ENCODE results near the gene MEAK7. TPM values are rescaled to one million over a fixed set of nuclear protein-coding genes. Genes with fewer than 3 reads are reported as not detected.

Gene MEAK7
- total RNA-seq, 2 experiments from 2014 or later = 62.3 to 72.4 TPM

DNA sequence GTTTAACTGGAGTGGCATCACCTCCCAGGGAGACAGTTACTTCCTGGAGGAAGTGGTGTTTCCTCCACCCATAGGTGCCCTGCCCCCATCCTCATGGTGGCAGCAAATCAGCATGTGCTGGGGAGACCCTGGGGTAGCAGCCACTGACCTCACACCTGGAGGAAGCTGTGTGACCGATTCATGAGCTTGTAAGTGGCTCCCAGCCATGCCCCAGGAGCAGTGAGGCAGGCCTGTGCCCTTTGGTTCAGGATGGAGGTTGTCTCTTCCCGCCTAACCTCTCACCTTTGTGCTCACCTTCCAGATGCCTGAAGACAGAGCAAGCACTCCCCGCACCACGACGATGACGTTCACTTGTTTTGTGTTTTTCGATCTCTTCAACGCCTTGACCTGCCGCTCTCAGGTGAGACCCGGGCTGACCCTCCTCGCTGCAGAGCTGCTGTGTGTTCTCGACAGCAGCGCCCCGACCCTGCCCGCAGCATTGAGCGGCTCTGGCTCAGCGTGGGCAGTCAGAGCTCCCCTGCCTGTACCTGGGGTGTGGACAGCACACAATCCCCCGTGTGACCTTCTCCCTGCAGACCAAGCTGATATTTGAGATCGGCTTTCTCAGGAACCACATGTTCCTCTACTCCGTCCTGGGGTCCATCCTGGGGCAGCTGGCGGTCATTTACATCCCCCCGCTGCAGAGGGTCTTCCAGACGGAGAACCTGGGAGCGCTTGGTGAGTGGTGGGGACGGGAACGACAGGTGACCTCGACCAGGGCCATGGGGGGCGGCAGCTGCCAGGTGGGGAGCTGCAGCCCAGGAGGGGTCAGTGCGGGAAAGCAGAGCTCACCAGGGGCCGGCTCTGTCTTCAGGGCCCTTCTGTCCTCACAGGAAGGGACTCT is 42.8 kb downstream of the MEAK7 start:
- ChIA-PET POLR2A (no interaction called here), CTCF (no interaction called here)
- H3K9me3 Mint-ChIP-seq (ENCODE audit: insufficient read depth) = peaks cover 6% of the 10 kb centered on the region
- H3K27ac Mint-ChIP-seq = no peak overlapping the region
- no peak overlapping the region for H3K4me3 Mint-ChIP-seq
- ATAC-seq (no peak), DNase-seq (no peak)
- peaks cover 5% of the 10 kb centered on the region for H3K4me1 Mint-ChIP-seq (ENCODE audit: low read depth)
- H3K36me3 Mint-ChIP-seq (ENCODE audit: low read depth) = peaks cover 57% of the 10 kb centered on the region
- no peaks in the 10 kb centered on the region for H3K27me3 Mint-ChIP-seq (ENCODE audit: low read depth)

DNA sequence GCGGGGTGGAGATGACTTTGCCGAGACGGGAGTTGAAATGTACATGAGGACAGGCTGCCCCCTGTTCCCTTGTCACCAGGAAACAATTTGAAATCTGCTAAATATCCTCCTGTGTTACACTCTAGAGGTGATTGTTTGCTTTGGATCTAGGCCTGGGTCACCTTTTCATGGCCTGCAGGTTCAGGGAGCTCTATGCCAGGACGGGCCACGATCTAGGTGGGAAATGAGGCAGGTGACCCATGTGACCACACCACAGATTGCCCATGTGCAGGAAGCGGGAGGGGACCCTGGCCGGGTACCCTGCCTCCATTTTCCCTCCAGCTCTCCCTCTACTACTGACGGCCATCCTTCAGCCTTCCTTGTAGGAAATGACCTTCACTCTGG is 43.4 kb downstream of the MEAK7 start:
- no peak for DNase-seq
- H3K27ac Mint-ChIP-seq = peak overlapping the region; percentile 54
- H3K9me3 Mint-ChIP-seq (ENCODE audit: insufficient read depth) = peaks cover under 1% of the 10 kb centered on the region
- no peak for ATAC-seq
- no peaks in the 10 kb centered on the region for H3K27me3 Mint-ChIP-seq (ENCODE audit: low read depth)
- H3K4me1 Mint-ChIP-seq (ENCODE audit: low read depth) = peaks cover 5% of the 10 kb centered on the region
- no peak overlapping the region for H3K4me3 Mint-ChIP-seq
- POLR2A ChIA-PET = no interaction called here
- CTCF ChIA-PET = interaction anchor here (1.0 kb wide), 1 partner anchor 23 kb away, joined by 3 read pairs; no protein-coding TSS in a partner anchor
- peaks cover 51% of the 10 kb centered on the region for H3K36me3 Mint-ChIP-seq (ENCODE audit: low read depth)

DNA sequence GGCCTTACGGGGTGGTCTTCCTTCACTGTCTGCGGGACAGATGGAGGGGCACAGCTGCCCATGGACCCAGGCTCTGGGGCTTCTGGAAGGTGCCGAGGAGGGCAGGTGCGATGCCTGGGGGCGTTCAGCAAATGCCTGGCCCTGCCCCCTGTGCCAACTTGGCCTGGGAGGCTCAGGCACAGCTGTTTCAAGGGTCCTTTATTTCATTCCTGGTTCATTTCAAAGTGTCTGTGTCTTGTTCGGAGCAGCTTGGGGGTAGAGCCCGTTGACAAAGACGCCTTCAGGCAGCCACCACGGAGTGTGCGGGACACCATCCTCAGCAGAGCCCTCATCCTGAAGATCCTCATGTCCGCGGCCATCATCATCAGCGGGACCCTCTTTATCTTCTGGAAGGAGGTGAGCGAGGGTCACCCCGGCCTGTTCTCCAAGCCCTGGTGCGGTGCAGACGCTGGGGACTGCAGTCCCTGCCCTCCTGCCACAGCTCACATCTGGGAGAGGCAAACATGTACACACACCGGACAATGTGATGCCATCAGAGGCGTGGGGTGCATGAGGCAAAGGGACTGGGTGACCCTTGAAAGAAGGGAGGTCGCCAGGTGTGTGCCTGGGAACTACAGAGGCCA is 43.9 kb downstream of the MEAK7 start:
- peak overlapping the region; percentile 54 for H3K27ac Mint-ChIP-seq
- CTCF ChIA-PET = interaction anchor here (1.0 kb wide), 1 partner anchor 23 kb away, joined by 3 read pairs; no protein-coding TSS in a partner anchor

DNA sequence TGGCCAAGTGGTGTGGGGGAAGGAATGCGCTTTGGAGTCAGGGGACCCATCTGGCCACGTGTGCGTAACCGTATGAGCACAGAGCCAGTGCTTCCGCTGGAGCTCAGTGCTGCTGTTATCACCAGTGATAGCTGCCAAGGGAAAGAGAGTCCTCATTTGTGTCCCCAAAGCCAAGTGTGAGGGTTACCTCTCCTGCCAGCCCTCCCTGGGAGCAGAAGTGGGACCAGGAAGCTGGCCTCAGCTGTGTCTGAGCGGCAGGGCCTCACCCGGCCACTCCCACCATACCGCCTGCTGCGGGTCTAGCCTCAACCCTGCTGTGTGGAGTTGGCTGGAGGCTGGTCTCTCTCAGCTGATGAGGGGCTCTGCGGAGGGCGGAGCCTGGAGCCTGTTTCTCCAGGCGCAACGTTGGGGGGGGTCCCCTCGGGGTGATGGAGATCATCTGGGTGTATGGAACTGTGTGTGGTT is 44.5 kb downstream of the MEAK7 start:
- Mint-ChIP-seq H3K36me3 (ENCODE audit: low read depth) (peaks cover 44% of the 10 kb centered on the region), H3K27me3 (ENCODE audit: low read depth) (no peaks in the 10 kb centered on the region), H3K27ac (no peak overlapping the region), H3K9me3 (ENCODE audit: insufficient read depth) (no peaks in the 10 kb centered on the region), H3K4me1 (ENCODE audit: low read depth) (peaks cover 5% of the 10 kb centered on the region), H3K4me3 (no peak overlapping the region)
- CTCF ChIA-PET = interaction anchor here (1.0 kb wide), 1 partner anchor 24 kb away, joined by 3 read pairs; no protein-coding TSS in a partner anchor
- POLR2A ChIA-PET = no interaction called here
- ATAC-seq (no peak), DNase-seq (no peak)

More for the DNA sequence above, 43.9 kb downstream of the MEAK7 start:
- H3K9me3 Mint-ChIP-seq (ENCODE audit: insufficient read depth) = no peaks in the 10 kb centered on the region
- H3K4me1 Mint-ChIP-seq (ENCODE audit: low read depth) = peaks cover 5% of the 10 kb centered on the region
- no peak for ATAC-seq
- DNase-seq = no peak
- H3K4me3 Mint-ChIP-seq = no peak overlapping the region
- H3K36me3 Mint-ChIP-seq (ENCODE audit: low read depth) = peaks cover 47% of the 10 kb centered on the region
- POLR2A ChIA-PET = no interaction called here
- no peaks in the 10 kb centered on the region for H3K27me3 Mint-ChIP-seq (ENCODE audit: low read depth)

DNA sequence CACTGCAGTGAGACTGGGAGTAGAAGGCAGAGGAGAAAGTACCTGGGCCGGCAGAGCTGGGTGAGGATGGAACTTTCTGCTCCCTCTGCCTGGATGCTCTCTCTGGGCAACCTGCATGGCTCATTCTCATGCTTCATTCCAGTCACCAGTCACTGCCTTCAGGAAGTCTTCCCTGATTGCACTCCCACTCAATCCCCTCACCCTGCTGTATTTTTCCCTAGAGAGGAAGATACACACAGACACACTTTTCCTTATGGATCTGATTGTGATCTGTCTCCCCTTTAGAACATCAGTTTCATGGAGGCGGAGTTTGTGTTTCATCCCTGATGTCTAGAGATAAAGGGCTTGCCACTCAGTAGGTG is 44.9 kb downstream of the MEAK7 start:
- no peak overlapping the region for H3K27ac Mint-ChIP-seq
- ChIA-PET CTCF (no interaction called here), POLR2A (no interaction called here)
- DNase-seq (no peak), ATAC-seq (no peak)
- peaks cover 5% of the 10 kb centered on the region for H3K4me1 Mint-ChIP-seq (ENCODE audit: low read depth)
- H3K9me3 Mint-ChIP-seq (ENCODE audit: insufficient read depth) = no peaks in the 10 kb centered on the region
- H3K4me3 Mint-ChIP-seq = no peak overlapping the region
- peaks cover 40% of the 10 kb centered on the region for H3K36me3 Mint-ChIP-seq (ENCODE audit: low read depth)
- H3K27me3 Mint-ChIP-seq (ENCODE audit: low read depth) = no peaks in the 10 kb centered on the region

DNA sequence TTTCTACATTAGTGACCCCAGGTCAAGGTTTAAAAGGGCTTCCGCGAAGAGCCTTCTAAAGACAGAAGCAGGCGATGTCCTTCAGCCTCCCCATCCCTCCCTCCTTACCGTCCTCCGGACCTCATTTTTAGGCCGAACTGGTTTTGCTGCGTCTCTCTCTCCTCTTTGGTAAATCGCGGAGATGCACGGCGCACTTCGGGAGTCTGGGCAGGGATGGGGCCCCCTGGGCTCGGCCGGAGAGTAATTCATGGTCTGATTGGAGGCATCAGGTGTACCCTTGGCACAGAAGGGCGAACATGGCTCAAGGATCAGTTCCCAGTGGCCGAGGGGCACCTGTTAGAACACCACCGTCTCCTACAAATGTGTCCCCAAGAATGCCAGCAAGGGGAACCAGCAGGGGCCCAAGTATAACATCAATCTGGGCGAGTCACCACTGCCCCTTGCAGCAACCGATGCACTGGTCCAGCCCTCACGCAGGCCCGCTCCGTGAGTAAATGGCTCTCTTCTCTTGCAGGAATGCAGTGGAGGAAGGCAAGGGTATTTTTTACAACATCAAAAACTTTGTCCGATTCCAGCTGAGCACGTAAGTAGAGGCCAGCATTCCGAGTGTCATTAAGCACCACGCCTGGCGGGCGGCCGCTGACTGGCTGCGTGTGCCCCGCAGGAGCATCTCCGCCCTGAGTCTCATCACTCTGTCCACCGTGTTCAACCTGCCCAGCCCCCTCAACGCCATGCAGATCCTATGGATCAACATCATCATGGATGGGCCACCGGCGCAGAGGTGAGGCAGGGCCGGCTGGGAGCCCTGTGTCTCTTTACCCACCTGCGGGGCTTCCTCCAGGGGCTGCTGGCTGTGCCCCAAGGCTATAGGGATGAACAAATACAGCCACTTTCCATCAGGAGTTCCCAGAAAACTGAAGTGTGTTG is 45.6 kb downstream of the MEAK7 start:
- Mint-ChIP-seq H3K27me3 (ENCODE audit: low read depth) (no peaks in the 10 kb centered on the region), H3K36me3 (ENCODE audit: low read depth) (peaks cover 37% of the 10 kb centered on the region), H3K9me3 (ENCODE audit: insufficient read depth) (no peaks in the 10 kb centered on the region), H3K4me3 (no peak overlapping the region), H3K27ac (no peak overlapping the region), H3K4me1 (ENCODE audit: low read depth) (peaks cover 5% of the 10 kb centered on the region)
- ATAC-seq = no peak
- CTCF ChIA-PET = no interaction called here
- no peak for DNase-seq
- POLR2A ChIA-PET = no interaction called here

DNA sequence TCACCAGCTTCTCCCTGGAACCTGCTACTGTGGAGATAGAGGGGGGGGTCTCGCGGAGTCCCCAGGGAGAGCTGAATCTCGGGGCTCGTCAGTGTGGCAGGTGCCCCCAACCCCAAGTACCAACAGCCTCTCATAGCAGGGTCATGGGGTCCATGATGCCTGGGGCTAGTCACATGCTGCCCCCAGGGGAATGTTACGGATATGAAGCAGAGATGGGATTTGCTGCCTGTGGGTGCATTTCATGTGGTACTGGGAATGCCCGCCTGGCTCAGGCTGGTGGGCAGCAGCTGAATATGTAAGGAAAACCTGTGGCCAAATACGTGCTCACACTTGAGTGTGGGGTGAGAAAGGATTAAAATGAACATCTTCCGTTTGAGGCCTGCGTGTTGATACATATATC is 49.4 kb downstream of the MEAK7 start:
- Mint-ChIP-seq H3K4me1 (ENCODE audit: low read depth) (no peaks in the 10 kb centered on the region), H3K27ac (no peak overlapping the region), H3K4me3 (no peak overlapping the region), H3K27me3 (ENCODE audit: low read depth) (no peaks in the 10 kb centered on the region), H3K36me3 (ENCODE audit: low read depth) (peaks cover 18% of the 10 kb centered on the region), H3K9me3 (ENCODE audit: insufficient read depth) (no peaks in the 10 kb centered on the region)
- no peak for DNase-seq
- CTCF ChIA-PET = no interaction called here
- POLR2A ChIA-PET = interaction anchor here (0.6 kb wide), 1 partner anchor 314 kb away, joined by 3 read pairs; no protein-coding TSS in a partner anchor
- no peak for ATAC-seq

Other genes with a start within 250 kb of the MEAK7 start
- gene WFDC1, start 209.8 kb downstream of the MEAK7 start, total RNA-seq = not detected
- gene ATP2C2, start 136.1 kb downstream of the MEAK7 start, total RNA-seq = not detected
- 100 to 1,000 TPM; 837 to 887 TPM for gene COTL1, start 113.4 kb upstream of the MEAK7 start, total RNA-seq
- gene KLHL36, start 143.9 kb upstream of the MEAK7 start, total RNA-seq = 10 to 100 TPM; 31.4 to 32.6 TPM
- gene USP10, start 195.3 kb upstream of the MEAK7 start, total RNA-seq = 10 to 100 TPM; 82.9 to 88.3 TPM

All from activated CD8-positive, alpha-beta T cell treated with anti-CD3 and anti-CD28 coated beads, Interleukin-2, amount 10 ng/mL, durations not matched to agents 7 days and 5 days (primary cell).